Cardiac muscle cell (in vitro differentiated cells and primary cell): ENCODE measurements around the gene SELENOF. TPM values are rescaled to one million over a fixed set of nuclear protein-coding genes. Genes with fewer than 3 reads are reported as not detected.

Experiments used
- DNase-seq, 2 donors: peaks; one replicate each; pipeline versions ENCODE4 v3.0.0 to v3.0.0-alpha.2; 2010 to 2017; ENCODE audit warnings: low read depth in 1 of 2, low spot score in 1 of 2
- H3K27ac ChIP-seq: fragments of 200-600 bp; sonication (generic); 2 replicates; pipeline ENCODE4 v1.5.1; 2016
- H3K27me3 ChIP-seq: fragments of 200-600 bp; sonication (generic); 2 replicates; pipeline ENCODE4 v1.6.0; 2016; ENCODE audit warnings: control low read depth
- H3K36me3 ChIP-seq: fragments of 200-600 bp; sonication (generic); 2 replicates; pipeline ENCODE4 v1.5.1; 2016; ENCODE audit warnings: control low read depth
- H3K4me1 ChIP-seq: fragments of 200-600 bp; sonication (generic); 2 replicates; pipeline ENCODE4 v1.8.1; 2017; ENCODE audit warnings: low read depth, mild to moderate bottlenecking, mixed run types
- H3K4me3 ChIP-seq: fragments of 200-600 bp; sonication (generic); 2 replicates; pipeline ENCODE4 v1.5.1; 2016; ENCODE audit warnings: mild to moderate bottlenecking
- H3K9me3 ChIP-seq: fragments of 200-600 bp; sonication (generic); 2 replicates; pipeline ENCODE4 v1.5.1; 2017; ENCODE audit warnings: low read depth, mild to moderate bottlenecking, control low read depth
- polyA plus RNA-seq: library from polyadenylated mRNA; unstranded; fragments of >200 nt; fragmentation: Nextera tagmentation; extraction: Ambion mirVana; gene quantifications from 2 replicates; pipeline ENCODE4 v1.2.1, GENCODE V29; 2016
- total RNA-seq: library from RNA; depleted of rRNA; stranded (reverse); fragments of >200 nt; gene quantifications from 2 replicates; pipeline ENCODE4 v1.2.3, GENCODE V29; 2016
- TF ChIP-seq, protein P1 (sequence below): IDR thresholded peaks from 2 replicates; pipeline ENCODE4 v1.5.1; 2012; ENCODE audit warnings: low read depth, mild to moderate bottlenecking, low read length

SELENOF gene
- total and polyA plus RNA-seq, 2 experiments from 2014 or later: 37.6 to 116 TPM

- H3K9me3 ChIP-seq: no peaks in the 10 kb centered on the region
- no peak overlapping the region for H3K4me3 ChIP-seq
- no peaks in the 10 kb centered on the region for H3K36me3 ChIP-seq
- H3K4me1 ChIP-seq: no peaks in the 10 kb centered on the region
- H3K27me3 ChIP-seq: no peaks in the 10 kb centered on the region
- TF ChIP-seq, protein P1, sequence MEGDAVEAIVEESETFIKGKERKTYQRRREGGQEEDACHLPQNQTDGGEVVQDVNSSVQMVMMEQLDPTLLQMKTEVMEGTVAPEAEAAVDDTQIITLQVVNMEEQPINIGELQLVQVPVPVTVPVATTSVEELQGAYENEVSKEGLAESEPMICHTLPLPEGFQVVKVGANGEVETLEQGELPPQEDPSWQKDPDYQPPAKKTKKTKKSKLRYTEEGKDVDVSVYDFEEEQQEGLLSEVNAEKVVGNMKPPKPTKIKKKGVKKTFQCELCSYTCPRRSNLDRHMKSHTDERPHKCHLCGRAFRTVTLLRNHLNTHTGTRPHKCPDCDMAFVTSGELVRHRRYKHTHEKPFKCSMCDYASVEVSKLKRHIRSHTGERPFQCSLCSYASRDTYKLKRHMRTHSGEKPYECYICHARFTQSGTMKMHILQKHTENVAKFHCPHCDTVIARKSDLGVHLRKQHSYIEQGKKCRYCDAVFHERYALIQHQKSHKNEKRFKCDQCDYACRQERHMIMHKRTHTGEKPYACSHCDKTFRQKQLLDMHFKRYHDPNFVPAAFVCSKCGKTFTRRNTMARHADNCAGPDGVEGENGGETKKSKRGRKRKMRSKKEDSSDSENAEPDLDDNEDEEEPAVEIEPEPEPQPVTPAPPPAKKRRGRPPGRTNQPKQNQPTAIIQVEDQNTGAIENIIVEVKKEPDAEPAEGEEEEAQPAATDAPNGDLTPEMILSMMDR: no peak
- peak in 1 of 2 donors; percentile 26 for DNase-seq
- H3K27ac ChIP-seq: no peak overlapping the region
Measured at GRCh38 chr1:86841116-86841515, 72.8 kb downstream of the SELENOF start.

- H3K27me3 ChIP-seq: no peaks in the 10 kb centered on the region
- no peaks in the 10 kb centered on the region for H3K4me1 ChIP-seq
- DNase-seq: peak; percentile 88 to 94
- H3K4me3 ChIP-seq: no peak overlapping the region
- no peak overlapping the region for H3K27ac ChIP-seq
- no peaks in the 10 kb centered on the region for H3K36me3 ChIP-seq
- TF ChIP-seq, protein P1: peak; percentile 56
- H3K9me3 ChIP-seq: no peaks in the 10 kb centered on the region
Measured at GRCh38 chr1:86833461-86834215, 80.3 kb downstream of the SELENOF start.

DNA sequence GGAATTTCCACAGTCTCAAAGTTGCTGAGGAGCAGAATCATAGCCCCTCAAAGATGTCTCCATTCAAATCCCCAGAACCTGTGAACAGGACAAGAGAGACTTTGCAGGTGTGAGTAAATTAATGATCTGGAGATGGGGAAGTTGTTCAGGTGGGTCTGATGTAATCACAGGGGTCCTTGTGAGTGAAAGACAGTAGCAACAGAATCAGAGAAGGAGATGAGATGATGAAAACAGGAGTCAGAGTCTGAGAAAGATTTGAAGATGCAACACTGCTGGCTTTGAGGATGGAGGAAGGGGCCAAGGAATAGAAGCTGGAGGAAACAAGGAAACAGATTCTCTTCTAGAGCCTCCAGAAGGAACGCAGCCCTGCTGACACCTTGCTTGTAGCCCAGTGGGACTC, 81.5 kb downstream of the SELENOF start:
- Histone ChIP-seq H3K27me3 (no peaks in the 10 kb centered on the region), H3K4me3 (no peak overlapping the region), H3K36me3 (no peaks in the 10 kb centered on the region), H3K9me3 (no peaks in the 10 kb centered on the region), H3K27ac (no peak overlapping the region), H3K4me1 (no peaks in the 10 kb centered on the region)
- DNase-seq: no peak
- TF ChIP-seq, protein P1: no peak

DNA sequence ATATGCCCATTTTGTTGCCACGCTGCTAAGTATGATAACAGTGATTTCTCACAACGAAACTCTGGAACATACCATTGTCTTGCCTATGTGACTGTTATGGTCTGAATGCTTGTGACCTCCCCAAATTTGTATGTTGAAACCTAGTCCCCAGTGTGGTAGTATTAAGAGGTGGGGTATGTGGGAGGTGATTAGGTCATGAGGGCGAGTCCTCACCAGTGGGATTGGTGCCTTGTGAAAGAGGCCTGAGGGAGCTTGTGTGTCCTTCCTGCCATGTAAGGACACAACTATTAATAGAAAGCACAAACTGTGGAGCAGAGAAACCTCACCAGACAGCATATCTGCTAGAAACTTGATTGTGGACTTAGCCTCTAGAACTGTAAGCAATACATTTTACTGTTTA, 84.6 kb downstream of the SELENOF start:
- no peaks in the 10 kb centered on the region for H3K27me3 ChIP-seq
- no peak overlapping the region for H3K4me3 ChIP-seq
- no peaks in the 10 kb centered on the region for H3K36me3 ChIP-seq
- DNase-seq: no peak
- H3K27ac ChIP-seq: no peak overlapping the region
- no peaks in the 10 kb centered on the region for H3K9me3 ChIP-seq
- H3K4me1 ChIP-seq: peaks cover 12% of the 10 kb centered on the region
- TF ChIP-seq, protein P1: no peak

DNA sequence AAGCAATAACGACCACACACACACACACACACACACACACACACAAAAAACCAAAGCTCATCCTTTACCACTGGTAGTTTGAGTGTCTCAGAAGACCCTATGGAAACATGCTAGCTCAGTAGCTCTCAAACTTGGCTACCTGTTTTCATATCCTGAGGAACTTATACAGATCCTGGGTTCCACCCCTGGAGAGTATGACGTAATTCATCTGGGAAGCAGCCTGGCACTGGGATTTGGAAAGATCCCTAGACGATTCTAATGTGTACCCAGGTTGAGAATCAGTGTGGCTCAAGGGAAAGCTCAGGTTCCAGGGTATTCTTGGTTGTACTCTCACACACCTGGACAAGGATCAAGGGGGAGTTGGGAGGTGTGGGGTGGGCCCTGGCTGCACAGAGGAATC, 85.9 kb downstream of the SELENOF start:
- DNase-seq: no peak
- no peak overlapping the region for H3K4me3 ChIP-seq
- no peaks in the 10 kb centered on the region for H3K9me3 ChIP-seq
- no peaks in the 10 kb centered on the region for H3K36me3 ChIP-seq
- peaks cover 16% of the 10 kb centered on the region for H3K4me1 ChIP-seq
- H3K27ac ChIP-seq: no peak overlapping the region
- TF ChIP-seq, protein P1: no peak
- no peaks in the 10 kb centered on the region for H3K27me3 ChIP-seq
